OCI-LY1 (cell line): ENCODE results near the gene ALLC.

Experiments
- CTCF ChIP-seq: fragments of 200-600 bp; sonication (generic), shearing (Covaris generic); IDR thresholded peaks from 2 replicates; pipeline ENCODE4 v1.5.1; 2017; ENCODE audit warnings: mild to moderate bottlenecking, antibody characterized with exemption, low read length, moderate library complexity, mixed read lengths
- EZH2 ChIP-seq: fragments of 200-600 bp; sonication (generic), shearing (Covaris generic); IDR thresholded peaks from 2 replicates; pipeline ENCODE4 v1.8.0; 2017; ENCODE audit warnings: borderline replicate concordance, mixed run types, mild to moderate bottlenecking, antibody characterized with exemption, low read length, moderate library complexity, mixed read lengths

GRCh38 chr2:3674066-3674845 is 16.3 kb downstream of the ALLC start:
- no peak for TF ChIP-seq EZH2
- no peak for TF ChIP-seq CTCF
